A673 (cell line): ENCODE results near the gene PCTP. TPM values are rescaled to one million over a fixed set of nuclear protein-coding genes. Genes with fewer than 3 reads are reported as not detected.

Experiments
- BruUV-seq: library from RNA; stranded (reverse); fragments of 400-500 nt; replicated peaks from 2 replicates; lab custom pipeline; 2021; lab: Mats Ljungman, UMichigan
- CTCF ChIA-PET: fragments of 300-600 bp; sonication (Branson Sonifier 250); formaldehyde crosslinking; loops from one replicate; lab custom pipeline; 2022; ENCODE audit warnings: antibody characterized with exemption; lab: Charles Lee
- POLR2A ChIA-PET: fragments of 300-600 bp; sonication (Branson Sonifier 250); formaldehyde crosslinking; loops from one replicate; lab custom pipeline; 2022; ENCODE audit warnings: antibody characterized with exemption; ENCODE audit not compliant: low non-redundant PET; lab: Charles Lee
- DNase-seq: peaks from one replicate; pipeline ENCODE4 v3.0.0-alpha.2; 2015; ENCODE audit warnings: low spot score
- H3K27ac ChIP-seq: fragments of 200-600 bp; sonication (generic); 2 replicates; pipeline ENCODE4 v1.5.1; 2016; ENCODE audit warnings: mixed run types, low read depth, mild to moderate bottlenecking, mixed read lengths, antibody characterized with exemption, low read length; ENCODE audit not compliant: poor library complexity, severe bottlenecking
- H3K27me3 ChIP-seq: fragments of 200-600 bp; sonication (generic); replicated peaks from 2 replicates; pipeline ENCODE4 v1.6.1; 2017; ENCODE audit warnings: mixed run types, low read depth, mild to moderate bottlenecking, mixed read lengths, antibody characterized with exemption, low read length; ENCODE audit not compliant: insufficient read depth, poor library complexity
- H3K36me3 ChIP-seq: fragments of 200-600 bp; sonication (generic); 2 replicates; pipeline ENCODE4 v1.6.1; 2016; ENCODE audit warnings: mixed run types, mild to moderate bottlenecking, mixed read lengths, antibody characterized with exemption, low read length; ENCODE audit not compliant: insufficient read depth, poor library complexity, severe bottlenecking
- H3K4me1 ChIP-seq: fragments of 200-600 bp; sonication (generic); 2 replicates; pipeline ENCODE4 v1.6.1; 2017; ENCODE audit warnings: mixed run types, mild to moderate bottlenecking, mixed read lengths, antibody characterized with exemption, low read length; ENCODE audit not compliant: insufficient read depth, poor library complexity, severe bottlenecking
- H3K4me3 ChIP-seq: fragments of 200-600 bp; sonication (generic); 2 replicates; pipeline ENCODE4 v1.5.1; 2016; ENCODE audit warnings: low read depth, mixed run types, mild to moderate bottlenecking, mixed read lengths, low read length; ENCODE audit not compliant: poor library complexity, severe bottlenecking
- H3K9me3 ChIP-seq: fragments of 200-600 bp; sonication (generic); 2 replicates; pipeline ENCODE4 v1.6.1; 2016; ENCODE audit warnings: mixed run types, low read depth, mild to moderate bottlenecking, mixed read lengths, antibody characterized with exemption, low read length; ENCODE audit not compliant: poor library complexity, severe bottlenecking
- CTCF ChIP-seq: fragments of 300-800, 200-600 bp; sonication (generic); conservative IDR thresholded peaks from 2 replicates; pipeline ENCODE4 v1.5.1; 2017; ENCODE audit warnings: low read depth, mild to moderate bottlenecking, antibody characterized with exemption, low read length, moderate library complexity, mixed read lengths
- EZH2 ChIP-seq: fragments of 200-600 bp; sonication (generic); IDR thresholded peaks from 2 replicates; pipeline ENCODE4 v1.6.1; 2017; ENCODE audit warnings: borderline replicate concordance, low read depth, mild to moderate bottlenecking, mixed read lengths, antibody characterized with exemption, low read length; ENCODE audit not compliant: poor library complexity, severe bottlenecking
- intact Hi-C: fragments of 100-400 bp; cut with micrococcal nuclease; formaldehyde crosslinking; loops from one replicate; pipeline ENCODE4 v1.10.0; 2022; ENCODE audit not compliant: unreplicated experiment
- total RNA-seq: library from RNA; stranded (reverse); gene quantifications from 2 replicates; pipeline ENCODE4 v1.2.3, GENCODE V29; 2021

The PCTP gene
- total RNA-seq, 1 experiment from 2014 or later, result 6.4 TPM

GRCh38 chr17:55778389-55779118 lies 27.7 kb downstream of the PCTP start:
- H3K9me3 ChIP-seq, result no peaks in the 10 kb centered on the region
- intact Hi-C loops, result no loop called here

DNA sequence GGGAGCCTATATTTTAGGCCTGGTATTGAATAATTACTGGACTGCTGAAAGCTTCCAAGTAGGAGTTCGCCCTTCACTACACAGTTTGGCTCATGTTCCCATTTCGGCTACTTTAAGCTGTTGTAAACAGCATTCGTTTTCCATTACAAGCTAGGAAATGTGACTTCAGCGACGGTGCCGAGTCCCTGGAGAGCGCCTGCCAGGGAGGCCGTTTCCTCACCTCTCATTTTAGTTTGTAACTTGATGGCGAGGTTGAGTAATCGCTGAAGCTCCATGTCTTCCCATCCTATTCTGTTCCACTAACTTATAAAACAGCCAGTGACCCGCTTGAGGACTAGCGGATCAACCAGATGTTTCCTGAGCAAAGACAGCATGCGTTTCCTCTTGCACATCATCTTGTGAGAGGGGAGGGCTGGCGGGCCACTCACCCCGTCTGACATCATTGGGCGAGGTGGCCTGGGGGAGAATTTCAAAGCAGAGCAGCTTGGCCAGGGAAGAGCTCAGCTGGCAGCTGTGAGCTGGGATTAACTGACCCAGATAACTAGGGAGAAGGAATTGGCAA lies 32.9 kb downstream of the PCTP start:
- Histone ChIP-seq H3K27ac (peak overlapping the region; percentile 66), H3K4me1 (peaks cover 8% of the 10 kb centered on the region), H3K36me3 (no peaks in the 10 kb centered on the region), H3K9me3 (no peaks in the 10 kb centered on the region), H3K4me3 (no peak overlapping the region), H3K27me3 (peaks cover 2% of the 10 kb centered on the region)
- POLR2A ChIA-PET, result no interaction called here
- DNase-seq, result peak; percentile 90
- CTCF ChIA-PET, result interaction anchor here (1.2 kb wide), 1 partner anchor 182 kb away, joined by 4 read pairs; no protein-coding TSS in a partner anchor
- TF ChIP-seq CTCF (no peak), EZH2 (no peak)
- BruUV-seq, result no TSS peak
- intact Hi-C loops, result no loop called here

More at GRCh38 chr17:55778389-55779118, 27.7 kb downstream of the PCTP start:
- DNase-seq, result no peak
- Histone ChIP-seq H3K36me3 (no peaks in the 10 kb centered on the region), H3K27ac (no peak overlapping the region), H3K4me1 (peaks cover 7% of the 10 kb centered on the region), H3K4me3 (no peak overlapping the region), H3K27me3 (no peaks in the 10 kb centered on the region)
- POLR2A ChIA-PET, result no interaction called here
- CTCF ChIA-PET, result no interaction called here
- TF ChIP-seq CTCF (no peak), EZH2 (no peak)
- BruUV-seq, result no TSS peak

DNA sequence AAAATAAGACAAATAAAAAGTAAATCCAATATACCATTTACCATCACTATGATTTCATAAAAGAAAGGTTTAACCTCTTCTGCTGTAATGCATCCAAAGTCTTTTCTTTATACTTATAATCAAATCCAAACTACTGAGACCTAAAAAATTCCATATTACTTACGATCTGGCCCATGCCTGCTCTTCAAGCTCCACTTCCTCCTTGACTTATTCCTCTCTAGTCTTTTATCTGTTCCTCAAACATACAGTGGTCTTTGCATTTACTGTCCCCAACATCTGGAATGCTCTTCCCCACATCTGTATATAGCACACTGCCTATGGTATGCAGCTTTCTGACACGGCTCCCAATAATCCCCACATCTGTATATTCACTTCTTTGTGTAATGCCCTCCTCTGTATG lies 33.8 kb downstream of the PCTP start:
- H3K27ac ChIP-seq, result peak overlapping the region; percentile 66
- ChIA-PET POLR2A (no interaction called here), CTCF (interaction anchor here (1.2 kb wide), 1 partner anchor 183 kb away, joined by 4 read pairs; no protein-coding TSS in a partner anchor)
- intact Hi-C loops, result no loop called here
- H3K36me3 ChIP-seq, result no peaks in the 10 kb centered on the region
- peaks cover 8% of the 10 kb centered on the region for H3K4me1 ChIP-seq
- TF ChIP-seq EZH2 (no peak), CTCF (no peak)
- no peaks in the 10 kb centered on the region for H3K9me3 ChIP-seq
- peaks cover 9% of the 10 kb centered on the region for H3K27me3 ChIP-seq
- H3K4me3 ChIP-seq, result no peak overlapping the region
- no TSS peak for BruUV-seq
- DNase-seq, result no peak
